Endometrial microvascular endothelial cells (primary cell): ENCODE results near the gene THBS3. TPM values are rescaled to one million over a fixed set of nuclear protein-coding genes. Genes with fewer than 3 reads are reported as not detected.

Experiments used
- in situ Hi-C: cut with HindIII; loops from 2 replicates; pipeline ENCODE4 v1.10.0; 2017; ENCODE audit warnings: low sequenced_read_pairs, low pct_unique_long_range_greater_than_20kb; ENCODE audit errors: inconsistent ontology term
- total RNA-seq: library from RNA; depleted of rRNA; stranded (reverse); fragments of >200 nt; gene quantifications from one replicate; pipeline ENCODE4 v1.2.3, GENCODE V29; 2015; ENCODE audit errors: inconsistent ontology term

Gene THBS3
- total RNA-seq, 1 donor from 2014 or later, result 3.1 TPM

DNA sequence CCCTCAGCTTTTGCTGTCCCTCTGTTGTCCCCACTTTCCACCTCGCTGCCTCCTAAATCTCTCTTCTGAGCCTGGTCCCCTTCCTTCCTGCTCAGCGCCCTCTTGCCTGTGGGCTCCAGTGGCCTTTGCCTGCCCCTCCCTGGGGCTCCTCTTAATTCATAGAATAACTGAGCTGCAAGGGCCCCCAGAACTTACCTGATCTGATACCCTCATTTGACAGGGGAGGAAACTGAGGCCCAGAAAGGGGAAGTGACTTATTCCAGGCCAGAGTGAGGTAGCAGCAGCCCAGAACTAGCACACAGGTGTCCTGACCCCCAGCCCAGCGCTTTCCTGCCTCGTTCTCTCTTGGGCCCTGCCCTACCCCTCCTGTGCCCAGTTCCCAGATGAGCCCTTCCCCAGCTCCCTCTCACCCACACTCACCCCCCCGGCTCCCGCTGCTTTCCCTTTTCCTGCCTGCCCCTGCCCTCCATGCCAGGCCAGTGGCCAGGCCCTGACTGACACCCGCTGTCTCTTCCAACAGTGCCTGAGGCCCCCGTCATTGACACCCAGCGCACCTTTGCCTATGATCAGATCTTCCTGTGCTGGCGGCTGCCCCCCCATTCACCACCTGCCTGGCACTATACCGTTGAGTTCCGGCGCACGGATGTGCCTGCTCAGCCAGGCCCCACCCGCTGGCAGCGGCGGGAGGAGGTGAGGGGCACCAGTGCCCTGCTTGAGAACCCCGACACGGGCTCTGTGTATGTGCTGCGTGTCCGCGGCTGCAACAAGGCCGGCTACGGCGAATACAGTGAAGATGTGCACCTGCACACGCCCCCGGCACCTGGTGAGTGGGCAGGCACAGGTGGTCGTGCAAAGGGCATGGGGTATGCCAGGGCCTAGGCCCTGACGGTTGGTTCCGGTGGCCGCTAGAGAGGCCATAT, 28.3 kb downstream of the THBS3 start:
- in situ Hi-C loops, result no loop called here

DNA sequence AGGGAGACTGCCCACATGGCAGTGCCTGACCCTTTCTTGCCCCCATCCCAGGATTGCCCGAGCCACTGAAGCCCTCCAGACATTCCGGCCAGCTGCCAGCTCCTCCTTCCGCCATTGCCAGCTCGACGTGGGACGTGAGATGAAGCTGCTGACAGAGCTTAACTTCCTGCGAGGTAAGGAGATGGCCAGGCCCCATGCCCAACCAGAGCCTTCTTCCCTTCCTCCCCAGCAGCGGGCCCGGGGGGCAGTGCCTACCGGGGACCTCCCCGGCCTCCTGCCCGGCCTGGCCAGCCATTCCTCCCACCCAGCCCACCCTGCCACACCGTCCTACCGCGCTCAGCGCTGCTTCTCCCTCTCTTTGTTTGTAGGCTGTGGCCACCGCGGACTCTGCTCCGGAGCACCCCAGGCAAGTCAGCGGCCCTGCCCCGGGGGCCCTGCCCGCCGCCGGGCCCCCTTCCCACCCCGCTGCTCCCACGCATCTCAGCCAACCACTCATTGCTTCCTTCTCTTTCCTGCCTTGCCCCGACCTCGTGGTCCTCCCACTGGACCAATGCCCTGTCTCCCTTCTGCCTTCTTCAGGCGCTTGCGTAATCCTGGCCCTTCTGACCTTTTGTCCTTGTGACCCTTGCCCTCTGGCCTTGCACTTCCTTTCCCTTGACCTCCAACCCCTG, 29.1 kb downstream of the THBS3 start:
- in situ Hi-C loops, result no loop called here

DNA sequence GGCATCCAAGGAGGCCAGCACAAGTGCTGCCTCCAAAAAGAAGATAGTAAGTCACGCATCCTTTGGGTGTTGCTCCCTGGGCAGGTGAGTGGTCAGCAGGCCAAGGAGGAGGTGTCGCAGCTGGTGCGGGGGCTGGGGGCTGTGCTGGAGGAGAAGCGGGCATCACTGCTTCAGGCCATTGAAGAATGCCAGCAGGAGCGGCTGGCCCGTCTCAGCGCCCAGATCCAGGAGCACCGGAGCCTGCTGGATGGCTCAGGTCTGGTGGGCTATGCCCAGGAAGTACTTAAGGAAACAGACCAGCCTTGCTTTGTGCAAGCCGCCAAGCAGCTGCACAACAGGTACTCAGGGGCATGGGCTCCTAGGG, 29.8 kb downstream of the THBS3 start:
- in situ Hi-C loops, result no loop called here

DNA sequence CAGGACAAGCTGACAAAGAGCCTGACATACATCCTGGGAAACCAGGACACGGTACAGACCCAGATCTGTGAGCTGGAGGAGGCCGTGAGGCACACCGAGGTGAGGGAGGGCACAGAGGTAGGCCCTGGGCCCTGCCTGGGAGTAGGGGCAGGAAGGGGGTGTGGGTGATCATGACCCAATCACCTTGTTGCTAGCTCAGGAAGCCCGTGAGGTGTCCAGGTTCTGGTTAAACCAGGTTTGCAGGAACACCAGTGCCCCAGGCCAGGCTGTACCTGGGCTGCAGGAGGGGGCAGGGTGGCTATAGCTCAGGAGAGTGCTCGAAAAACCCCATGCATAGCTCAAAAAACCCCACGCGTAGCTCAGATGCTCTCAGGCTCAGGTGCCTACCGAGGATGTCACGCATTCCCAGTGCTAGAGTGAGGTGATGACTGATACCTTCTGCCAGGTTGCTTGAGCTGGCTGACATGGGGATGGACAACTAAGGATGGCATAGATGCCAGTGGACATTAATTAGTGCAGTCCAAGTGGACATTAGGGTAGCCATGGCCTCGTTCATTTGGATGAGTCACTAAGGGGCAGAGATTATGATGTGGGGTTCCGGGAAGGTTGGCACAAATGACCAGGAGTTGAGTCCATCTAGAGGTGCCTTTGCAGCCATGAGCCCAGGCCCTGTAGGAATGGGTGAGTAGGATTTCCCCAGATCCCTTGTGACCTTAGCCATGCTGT, 30.3 kb downstream of the THBS3 start:
- in situ Hi-C loops, result no loop called here

DNA sequence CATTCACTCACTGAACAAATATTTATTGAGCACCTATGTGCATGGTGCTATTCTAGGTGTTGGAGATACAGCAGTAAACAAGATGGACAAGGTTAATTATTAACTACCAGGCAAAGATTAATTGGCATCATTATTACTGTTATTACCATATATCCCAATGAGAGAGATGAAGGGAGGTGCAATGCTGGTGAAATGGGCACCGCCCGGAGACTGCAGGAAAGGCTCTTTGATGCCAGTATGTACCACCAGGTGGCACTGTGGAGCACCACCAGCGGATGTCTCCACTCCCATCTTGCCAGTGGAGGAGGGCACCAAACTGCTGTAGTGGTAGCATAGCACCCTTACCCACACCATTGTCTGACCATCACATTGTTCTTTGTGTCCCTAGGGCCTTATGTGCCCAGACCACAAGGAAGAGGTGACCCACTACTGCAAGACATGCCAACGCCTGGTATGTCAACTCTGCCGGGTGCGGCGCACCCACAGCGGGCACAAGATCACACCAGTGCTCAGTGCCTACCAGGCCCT, 31.1 kb downstream of the THBS3 start:
- in situ Hi-C loops, result no loop called here

DNA sequence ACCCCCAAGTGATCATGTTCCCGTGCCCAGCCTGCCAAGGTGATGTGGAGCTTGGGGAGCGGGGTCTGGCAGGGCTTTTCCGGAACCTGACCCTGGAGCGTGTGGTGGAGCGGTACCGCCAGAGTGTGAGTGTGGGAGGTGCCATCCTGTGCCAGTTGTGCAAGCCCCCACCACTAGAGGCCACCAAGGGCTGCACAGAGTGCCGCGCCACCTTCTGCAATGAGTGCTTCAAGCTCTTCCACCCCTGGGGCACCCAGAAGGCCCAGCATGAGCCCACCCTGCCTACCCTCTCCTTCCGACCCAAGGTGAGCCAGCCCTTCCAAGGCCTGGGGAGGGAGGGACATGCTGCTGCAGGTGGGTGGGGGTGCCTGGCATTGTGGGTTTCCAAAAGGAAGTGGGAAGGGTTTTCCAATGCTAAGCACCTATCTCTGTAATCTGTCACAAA, 31.7 kb downstream of the THBS3 start:
- in situ Hi-C loops, result no loop called here

DNA sequence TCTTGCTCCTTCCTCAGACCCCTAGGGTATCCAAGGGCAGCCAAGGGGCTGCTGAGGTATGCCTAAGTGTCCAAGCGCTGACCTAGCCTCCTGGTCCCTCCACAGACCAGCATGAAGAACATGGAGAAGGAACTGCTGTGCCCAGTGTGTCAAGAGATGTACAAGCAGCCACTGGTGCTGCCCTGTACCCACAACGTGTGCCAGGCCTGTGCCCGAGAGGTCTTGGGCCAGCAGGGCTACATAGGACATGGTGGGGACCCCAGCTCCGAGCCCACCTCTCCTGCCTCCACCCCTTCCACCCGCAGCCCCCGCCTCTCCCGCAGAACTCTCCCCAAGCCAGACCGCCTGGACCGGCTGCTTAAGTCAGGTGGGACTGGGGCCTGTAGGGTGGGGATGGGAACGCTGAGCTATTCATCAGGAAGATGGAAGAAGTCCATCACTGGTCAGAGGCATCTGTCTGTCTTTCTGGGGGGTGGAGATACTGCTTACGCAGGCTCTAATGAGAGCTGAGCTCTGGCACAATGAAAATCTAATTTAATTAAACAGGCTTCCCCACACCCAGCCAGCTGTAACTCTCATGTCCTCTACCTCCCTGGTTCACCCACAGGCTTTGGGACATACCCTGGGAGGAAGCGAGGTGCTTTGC, 32.3 kb downstream of the THBS3 start:
- in situ Hi-C loops, result no loop called here

DNA sequence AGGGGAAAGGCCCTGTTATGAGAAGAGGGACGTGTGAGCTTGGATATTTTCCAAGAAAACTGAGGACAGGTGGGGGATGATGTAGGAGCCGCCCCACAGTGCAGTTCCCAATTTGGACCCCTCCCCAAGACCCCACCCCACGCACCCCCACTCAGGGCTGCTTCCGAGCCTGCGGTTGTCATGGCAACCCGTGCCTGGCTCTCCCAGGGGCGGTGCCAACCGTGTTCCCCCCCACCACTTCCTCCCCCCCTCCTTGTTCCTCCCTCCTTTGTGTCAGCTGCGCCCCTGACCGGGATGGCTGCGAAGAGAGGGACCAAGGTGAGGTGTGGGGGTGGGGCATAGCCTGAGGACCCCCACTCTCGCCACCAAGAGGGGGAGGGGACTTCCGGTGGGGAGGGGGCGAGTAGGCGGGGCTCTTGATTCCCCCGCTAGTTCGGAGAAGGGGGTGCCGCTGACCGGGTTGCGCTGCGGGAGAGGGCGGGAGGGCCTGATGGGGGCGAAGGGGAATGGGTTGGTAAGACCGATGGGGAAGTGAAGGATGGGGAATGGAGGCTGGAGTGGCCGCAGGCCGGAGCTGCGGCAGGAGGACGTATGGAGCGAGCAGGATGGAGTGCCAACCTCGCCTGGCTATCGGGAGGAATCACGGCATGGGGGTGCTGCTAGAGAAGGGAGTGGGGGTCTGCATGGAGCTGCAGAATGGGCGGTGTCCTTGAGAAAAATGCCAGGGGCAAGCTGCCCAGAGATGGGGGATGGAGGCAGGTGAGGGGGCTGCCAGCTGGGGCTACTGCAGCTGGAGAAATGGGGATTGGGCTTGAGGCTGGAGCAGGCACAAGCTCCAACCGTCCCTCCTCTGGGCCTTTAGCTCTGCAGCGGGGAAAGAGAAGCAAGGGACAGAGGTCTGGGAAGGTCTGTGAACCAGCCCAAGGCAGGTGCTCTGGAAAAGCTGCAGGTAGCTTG, 33.1 kb downstream of the THBS3 start:
- in situ Hi-C loops, result no loop called here

DNA sequence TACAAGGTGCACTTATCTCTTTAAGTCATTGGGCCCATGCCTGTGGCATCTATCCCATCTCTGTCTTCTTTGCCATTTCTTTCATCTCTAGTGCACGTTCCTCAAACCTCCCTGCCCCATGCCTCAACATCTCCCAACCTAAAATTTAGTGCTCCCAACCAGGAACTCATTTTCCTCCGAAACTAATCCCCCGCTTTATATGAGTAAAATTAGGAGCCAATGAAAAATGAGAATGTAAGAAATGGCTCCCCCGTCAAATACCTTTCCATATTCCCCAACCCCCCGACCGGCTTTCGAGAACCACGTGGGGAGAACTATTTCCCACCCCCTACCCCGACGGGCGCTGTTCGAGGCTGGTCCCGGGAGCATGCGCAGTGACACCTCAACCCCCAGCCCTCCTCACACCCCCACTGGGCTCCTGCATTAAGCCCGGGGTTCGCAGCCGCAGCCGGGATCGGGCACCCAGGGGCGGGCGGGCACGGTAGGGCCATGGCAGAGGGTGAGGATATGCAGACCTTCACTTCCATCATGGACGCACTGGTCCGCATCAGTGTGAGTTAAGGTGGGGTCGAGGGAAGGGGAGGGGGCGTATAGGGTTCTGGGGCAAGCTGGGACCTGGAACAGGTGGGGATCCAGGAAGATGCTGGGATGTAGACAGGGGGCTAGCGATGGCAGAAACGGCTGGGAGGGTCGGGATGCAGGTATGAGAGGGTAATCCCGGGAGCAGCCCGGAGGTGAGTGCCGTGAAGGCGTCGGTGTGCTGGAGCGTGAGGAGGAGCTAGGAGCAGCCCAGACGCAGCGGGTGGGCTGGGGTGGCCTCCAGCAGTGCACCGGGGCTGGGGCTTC, 34.0 kb downstream of the THBS3 start, which contains the start of gene TRIM46:
TSS of gene TRIM46 (plus strand) at position 372 of the 846 bp plus-strand sequence. CDS start at position 490, 118 bp downstream.
- in situ Hi-C loops, result no loop called here

DNA sequence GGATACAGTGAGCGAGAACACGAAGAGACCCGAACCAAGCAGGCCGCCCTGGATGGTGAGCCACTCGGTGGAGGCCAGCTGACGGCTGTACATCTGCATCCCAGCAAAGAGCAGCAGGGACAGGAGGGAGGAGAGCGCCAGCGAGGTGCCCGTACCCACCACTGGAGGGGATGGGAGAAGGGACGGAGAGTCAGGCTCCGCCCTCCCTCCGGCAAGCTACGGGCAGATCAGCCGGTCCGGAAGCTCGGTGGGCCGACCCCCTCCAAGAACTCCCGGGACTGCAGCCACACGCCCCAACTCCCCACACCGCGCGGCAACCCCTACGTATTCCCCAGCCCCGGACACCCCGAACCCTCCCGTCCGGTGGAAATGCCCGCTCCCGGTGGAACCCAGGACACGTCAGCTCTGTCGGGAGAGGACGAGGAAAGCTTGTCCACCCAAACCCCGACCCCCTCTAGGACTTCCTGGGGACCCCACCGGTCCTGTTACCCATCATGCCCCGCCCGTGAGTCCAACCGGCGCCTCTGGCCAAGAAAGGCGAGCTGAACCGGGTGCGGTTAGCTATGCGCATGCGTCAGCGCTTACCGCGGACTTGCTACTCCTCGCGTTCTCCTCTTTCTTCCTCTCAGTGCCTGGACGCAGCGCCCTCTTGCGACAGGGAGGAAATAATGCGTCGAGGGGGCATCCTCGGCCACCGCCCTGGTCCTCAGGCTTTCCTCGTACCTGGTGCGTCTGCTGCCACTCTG, 34.8 kb downstream of the THBS3 start, which contains the start of gene KRTCAP2:
TSS of gene KRTCAP2 (minus strand) at position 573 of the 746 bp plus-strand sequence. CDS start at position 493, 80 bp downstream.
- in situ Hi-C loops, result no loop called here

DNA sequence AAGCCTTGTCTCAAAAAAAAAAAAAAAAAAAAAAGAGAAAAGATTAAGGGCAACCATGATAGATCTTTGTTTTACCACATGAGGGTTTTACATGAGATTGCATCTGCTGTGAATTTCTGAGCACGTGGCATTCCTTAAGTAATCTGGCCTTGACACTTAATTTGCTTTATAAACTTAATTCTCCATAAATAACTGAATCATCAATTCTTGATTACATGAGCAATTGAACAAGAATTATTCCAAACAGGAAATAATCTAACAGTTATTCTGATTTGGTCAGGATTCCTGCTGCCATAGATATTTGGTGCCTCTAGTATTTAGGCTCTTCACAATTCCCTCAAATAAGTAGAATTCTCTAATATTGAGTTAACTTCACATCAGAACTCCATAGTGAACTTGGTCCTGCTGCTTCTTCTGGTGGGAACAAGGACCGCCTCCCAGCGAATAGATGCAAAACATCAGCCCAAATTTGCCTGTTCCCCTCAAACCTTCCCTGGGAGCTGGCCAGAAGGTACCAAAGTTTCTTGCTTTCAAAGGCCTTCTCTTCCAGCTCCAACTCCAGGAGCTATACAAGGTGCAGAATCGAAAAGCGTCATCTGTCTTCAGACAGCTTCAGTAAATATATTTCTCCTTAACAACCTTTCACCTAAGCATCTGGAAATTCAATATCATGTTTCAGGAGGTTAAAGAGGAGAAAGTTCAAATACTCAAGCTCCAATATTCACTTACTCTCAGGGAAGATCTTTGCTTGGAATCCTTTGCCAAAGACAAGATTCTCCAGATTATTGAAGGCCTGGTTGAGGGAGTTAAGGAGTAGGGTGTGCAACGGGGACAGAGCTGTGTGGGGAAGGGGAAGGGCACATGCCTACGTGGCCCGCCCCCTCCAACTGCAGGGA, 35.6 kb downstream of the THBS3 start:
- in situ Hi-C loops, result no loop called here

DNA sequence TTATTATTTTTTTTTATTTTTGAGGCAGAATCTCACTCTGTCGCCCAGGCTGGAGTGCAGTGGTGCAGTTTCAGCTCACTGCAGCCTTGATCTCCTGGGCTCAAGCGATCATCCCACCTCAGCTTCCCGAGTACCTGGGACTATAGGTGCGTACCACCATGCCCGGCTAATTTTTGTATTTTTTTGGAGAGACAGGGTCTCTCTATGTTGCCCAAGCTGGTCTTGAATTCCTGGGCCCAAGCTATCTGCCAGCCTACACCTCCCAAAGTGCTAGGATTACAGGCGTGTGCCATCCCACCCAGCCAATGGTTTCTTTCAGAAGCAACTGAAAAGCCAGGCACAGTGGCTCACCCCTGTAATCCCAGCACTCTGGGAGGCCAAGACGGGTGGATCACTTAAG, 36.9 kb downstream of the THBS3 start:
- in situ Hi-C loops, result no loop called here

DNA sequence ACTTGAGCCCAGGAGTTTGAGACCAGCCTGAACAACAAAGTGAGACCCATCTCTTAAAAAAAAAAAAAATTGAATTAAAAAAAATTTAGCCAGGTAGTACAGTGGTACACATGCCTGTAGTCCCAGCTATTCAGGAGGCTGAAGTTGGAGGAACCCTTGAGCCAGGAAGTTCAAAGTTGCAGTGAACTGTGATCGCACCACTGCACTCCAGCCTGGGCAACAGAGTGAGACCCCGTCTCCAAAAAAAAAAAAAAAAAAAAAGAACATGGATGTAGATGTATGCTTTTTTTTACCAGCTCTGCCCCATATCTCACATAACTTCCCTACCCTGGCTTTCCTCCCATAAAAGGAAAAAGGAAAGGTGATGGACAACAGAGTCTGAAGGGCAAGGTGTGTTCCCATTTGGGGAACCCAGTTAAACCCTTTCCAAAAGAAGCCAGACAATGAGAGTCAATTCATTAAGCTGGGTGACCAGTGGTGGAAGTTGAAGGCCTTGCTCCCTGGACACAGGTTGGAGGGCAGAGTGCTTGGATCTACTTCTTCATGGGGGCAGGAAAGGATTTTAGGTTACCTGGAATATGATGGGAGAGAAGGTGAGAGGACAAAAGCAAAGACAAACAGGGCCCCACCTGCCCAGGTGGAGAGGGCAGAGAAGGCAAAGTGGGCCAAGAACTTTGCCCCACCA, 37.5 kb downstream of the THBS3 start:
- in situ Hi-C loops, result no loop called here

DNA sequence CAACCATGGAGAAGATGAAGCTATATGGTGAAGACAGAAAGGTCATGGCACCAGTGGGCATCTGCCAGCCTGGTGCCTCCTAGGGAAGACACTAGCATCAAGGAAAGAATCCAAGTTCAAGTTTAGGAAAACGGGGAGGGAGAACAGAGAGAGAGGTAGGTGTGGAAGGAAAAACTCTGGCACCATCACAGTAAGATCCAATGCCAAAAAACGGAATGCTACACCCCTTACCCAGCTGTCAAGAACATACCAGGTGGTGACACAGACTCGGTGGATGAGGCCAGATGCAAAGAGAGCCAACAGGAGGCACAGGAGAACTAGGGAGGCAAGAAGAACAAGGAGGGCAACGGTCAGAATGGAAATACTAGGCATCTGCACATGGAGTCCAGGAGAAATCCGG, 38.2 kb downstream of the THBS3 start:
- in situ Hi-C loops, result no loop called here
